Thyroid gland (tissue), 4 donors: ENCODE results near the gene EIF3L.

Experiments
- POLR2A ChIP-seq, 2 donors: fragments of 450-650 bp; IDR thresholded peaks; one replicate each; pipeline ENCODE4 v1.6.1; 2017; ENCODE audit warnings: antibody characterized with exemption in 2 of 2, mild to moderate bottlenecking in 2 of 2, moderate library complexity in 1 of 2
- TF ChIP-seq, protein P1 (sequence below), 6 experiments: fragments of 200-600 bp in 3 of 6; fragments of 450-650 bp in 3 of 6; sonication (generic) in 3 of 6; IDR thresholded peaks; one replicate each; pipeline ENCODE4 v1.5.1; 2016 to 2019; ENCODE audit warnings: antibody characterized with exemption in 6 of 6, mild to moderate bottlenecking in 2 of 6, inconsistent platforms in 1 of 6, moderate library complexity in 1 of 6

DNA sequence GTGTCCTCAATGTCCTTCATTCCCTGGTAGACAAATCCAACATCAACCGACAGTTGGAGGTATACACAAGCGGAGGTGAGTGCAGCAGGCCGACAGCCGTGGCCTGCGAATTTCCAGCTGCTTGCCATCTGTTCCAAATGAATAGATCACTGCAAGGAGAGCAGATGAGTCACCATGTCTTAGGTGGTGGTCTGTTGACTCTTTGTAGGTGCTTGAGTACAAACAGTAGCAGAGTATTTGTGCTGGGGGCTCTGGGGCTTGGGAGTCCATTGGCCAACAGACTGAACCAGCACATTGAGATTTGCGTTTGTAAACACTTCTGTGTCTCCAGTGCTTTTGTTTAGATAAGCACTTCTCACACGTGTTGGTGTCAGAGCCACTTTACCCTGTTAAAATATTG is 21.1 kb downstream of the EIF3L start:
- TF ChIP-seq, protein P1, sequence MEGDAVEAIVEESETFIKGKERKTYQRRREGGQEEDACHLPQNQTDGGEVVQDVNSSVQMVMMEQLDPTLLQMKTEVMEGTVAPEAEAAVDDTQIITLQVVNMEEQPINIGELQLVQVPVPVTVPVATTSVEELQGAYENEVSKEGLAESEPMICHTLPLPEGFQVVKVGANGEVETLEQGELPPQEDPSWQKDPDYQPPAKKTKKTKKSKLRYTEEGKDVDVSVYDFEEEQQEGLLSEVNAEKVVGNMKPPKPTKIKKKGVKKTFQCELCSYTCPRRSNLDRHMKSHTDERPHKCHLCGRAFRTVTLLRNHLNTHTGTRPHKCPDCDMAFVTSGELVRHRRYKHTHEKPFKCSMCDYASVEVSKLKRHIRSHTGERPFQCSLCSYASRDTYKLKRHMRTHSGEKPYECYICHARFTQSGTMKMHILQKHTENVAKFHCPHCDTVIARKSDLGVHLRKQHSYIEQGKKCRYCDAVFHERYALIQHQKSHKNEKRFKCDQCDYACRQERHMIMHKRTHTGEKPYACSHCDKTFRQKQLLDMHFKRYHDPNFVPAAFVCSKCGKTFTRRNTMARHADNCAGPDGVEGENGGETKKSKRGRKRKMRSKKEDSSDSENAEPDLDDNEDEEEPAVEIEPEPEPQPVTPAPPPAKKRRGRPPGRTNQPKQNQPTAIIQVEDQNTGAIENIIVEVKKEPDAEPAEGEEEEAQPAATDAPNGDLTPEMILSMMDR (IDR thresholded peaks at IDR 0.05): no peak
- no peak for TF ChIP-seq POLR2A (IDR thresholded peaks at IDR 0.05)
